T-helper 9 cell (primary cell): ENCODE measurements around the gene DOCK8.

Experiments
- DNase-seq: peaks from one replicate; pipeline ENCODE4 v3.0.0-alpha.2; 2020

The DOCK8 gene

GRCh38 chr9:316382-316965, 101.8 kb downstream of the DOCK8 start:
- no peak for DNase-seq

- no peak for DNase-seq
These were observed 104.0 kb downstream of the DOCK8 start for GRCh38 chr9:318646-319045.

GRCh38 chr9:324971-325370, 110.3 kb downstream of the DOCK8 start:
- DNase-seq, result no peak

GRCh38 chr9:326667-327066, 112.0 kb downstream of the DOCK8 start:
- no peak for DNase-seq

GRCh38 chr9:328453-328852, 113.8 kb downstream of the DOCK8 start:
- DNase-seq, result no peak

GRCh38 chr9:331197-331596, 116.5 kb downstream of the DOCK8 start:
- DNase-seq, result no peak

- DNase-seq, result no peak
These were observed 120.7 kb downstream of the DOCK8 start for GRCh38 chr9:335373-335772.

GRCh38 chr9:336039-336438, 121.4 kb downstream of the DOCK8 start:
- no peak for DNase-seq

- DNase-seq, result no peak
These were observed 123.9 kb downstream of the DOCK8 start for GRCh38 chr9:338602-339001.

- no peak for DNase-seq
These were observed 127.2 kb downstream of the DOCK8 start for GRCh38 chr9:341634-342421.

- no peak for DNase-seq
These were observed 129.1 kb downstream of the DOCK8 start for GRCh38 chr9:343773-344172.

- no peak for DNase-seq
These were observed 131.5 kb downstream of the DOCK8 start for GRCh38 chr9:346111-346571.

- no peak for DNase-seq
These were observed 133.1 kb downstream of the DOCK8 start for GRCh38 chr9:347667-348292.

- DNase-seq, result no peak
These were observed 135.7 kb downstream of the DOCK8 start for GRCh38 chr9:350384-350783.

- DNase-seq, result no peak
These were observed 137.3 kb downstream of the DOCK8 start for GRCh38 chr9:351916-352315.

- no peak for DNase-seq
These were observed 138.4 kb downstream of the DOCK8 start for GRCh38 chr9:353077-353476.

GRCh38 chr9:354453-354852, 139.8 kb downstream of the DOCK8 start:
- no peak for DNase-seq

GRCh38 chr9:357560-357959, 142.9 kb downstream of the DOCK8 start:
- no peak for DNase-seq

- DNase-seq, result no peak
These were observed 148.1 kb downstream of the DOCK8 start for GRCh38 chr9:362561-363273.

- no peak for DNase-seq
These were observed 148.6 kb downstream of the DOCK8 start for GRCh38 chr9:363274-363612.

- no peak for DNase-seq
These were observed 150.8 kb downstream of the DOCK8 start for GRCh38 chr9:365436-365835.

- DNase-seq, result no peak
These were observed 152.0 kb downstream of the DOCK8 start for GRCh38 chr9:366620-367019.

GRCh38 chr9:370086-370485, 155.4 kb downstream of the DOCK8 start:
- no peak for DNase-seq

- no peak for DNase-seq
These were observed 156.7 kb downstream of the DOCK8 start for GRCh38 chr9:371349-371748.
